Type B pancreatic cell (in vitro differentiated cells): ENCODE measurements around the gene PIGN. TPM values are rescaled to one million over a fixed set of nuclear protein-coding genes. Genes with fewer than 3 reads are reported as not detected.

Experiments
- DNase-seq: peaks from one replicate; pipeline ENCODE4 v3.0.0; 2021; ENCODE audit warnings: mixed read lengths; ENCODE audit not compliant: unreplicated experiment; ENCODE audit errors: extremely low spot score
- H3K27ac Mint-ChIP-seq: 2 replicates; pipeline ENCODE4 v1.8.0; 2021; ENCODE audit warnings: mild to moderate bottlenecking, mixed read lengths
- H3K27me3 Mint-ChIP-seq: 2 replicates; pipeline ENCODE4 v1.8.0; 2021; ENCODE audit warnings: mixed read lengths
- H3K36me3 Mint-ChIP-seq: 2 replicates; pipeline ENCODE4 v1.8.0; 2021; ENCODE audit warnings: mixed read lengths
- H3K4me1 Mint-ChIP-seq: one replicate; pipeline ENCODE4 v1.8.0; 2021; ENCODE audit warnings: mixed read lengths; ENCODE audit not compliant: unreplicated experiment
- H3K4me3 Mint-ChIP-seq: 2 replicates; pipeline ENCODE4 v1.8.0; 2021; ENCODE audit warnings: mild to moderate bottlenecking, mixed read lengths
- H3K9me3 Mint-ChIP-seq: 2 replicates; pipeline ENCODE4 v1.8.0; 2021; ENCODE audit warnings: mixed read lengths
- CTCF ChIP-seq: fragments of 200-600 bp; sonication (generic); conservative IDR thresholded peaks from 2 replicates; pipeline ENCODE4 v1.5.0; 2021; ENCODE audit warnings: antibody characterized with exemption, mild to moderate bottlenecking
- total RNA-seq: library from RNA; stranded (reverse); gene quantifications from 2 replicates; pipeline ENCODE4 v1.2.1, GENCODE V29; 2021; ENCODE audit warnings: low replicate concordance

Gene PIGN
- total RNA-seq, 1 donor from 2014 or later: 33.8 TPM

- Mint-ChIP-seq H3K27ac (no peak overlapping the region), H3K4me1 (peaks cover 13% of the 10 kb centered on the region), H3K4me3 (no peak overlapping the region), H3K36me3 (peaks cover 25% of the 10 kb centered on the region), H3K27me3 (no peaks in the 10 kb centered on the region), H3K9me3 (peaks cover 7% of the 10 kb centered on the region)
- no peak for DNase-seq
- TF ChIP-seq CTCF: no peak
Measured at GRCh38 chr18:62165583-62165982, 21.3 kb downstream of the PIGN start.

GRCh38 chr18:62164855-62165487 is 21.9 kb downstream of the PIGN start:
- Mint-ChIP-seq H3K27ac (no peak overlapping the region), H3K36me3 (peaks cover 25% of the 10 kb centered on the region), H3K4me3 (no peak overlapping the region), H3K4me1 (peaks cover 13% of the 10 kb centered on the region), H3K9me3 (peaks cover 7% of the 10 kb centered on the region), H3K27me3 (no peaks in the 10 kb centered on the region)
- TF ChIP-seq CTCF: no peak
- no peak for DNase-seq

- peaks cover 25% of the 10 kb centered on the region for H3K36me3 Mint-ChIP-seq
- no peak for DNase-seq
- peaks cover 7% of the 10 kb centered on the region for H3K9me3 Mint-ChIP-seq
- no peak for TF ChIP-seq CTCF
- no peaks in the 10 kb centered on the region for H3K27me3 Mint-ChIP-seq
- H3K27ac Mint-ChIP-seq: no peak overlapping the region
- peaks cover 13% of the 10 kb centered on the region for H3K4me1 Mint-ChIP-seq
- no peak overlapping the region for H3K4me3 Mint-ChIP-seq
Measured at GRCh38 chr18:62164310-62164709, 22.5 kb downstream of the PIGN start.

DNA sequence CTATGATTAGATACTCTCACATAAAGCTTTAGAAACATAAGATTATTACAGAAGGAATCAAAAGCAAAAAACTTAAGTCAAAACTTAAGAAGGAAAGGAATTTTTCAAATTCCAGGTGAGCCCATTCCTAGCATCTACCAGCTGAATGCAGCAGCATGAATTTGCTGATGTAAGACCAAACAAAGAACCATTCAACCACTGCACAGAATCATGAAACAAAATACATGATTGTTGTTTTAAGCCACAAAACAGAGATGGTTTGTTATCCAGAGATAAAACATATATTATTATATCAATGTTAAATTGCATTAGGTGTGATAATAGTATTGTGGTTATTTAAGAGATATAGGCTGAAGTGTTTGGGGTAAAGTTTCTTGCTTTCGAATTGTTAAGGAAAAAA is 29.0 kb downstream of the PIGN start:
- Mint-ChIP-seq H3K27ac (no peak overlapping the region), H3K4me3 (no peak overlapping the region), H3K9me3 (no peaks in the 10 kb centered on the region), H3K4me1 (no peaks in the 10 kb centered on the region), H3K27me3 (no peaks in the 10 kb centered on the region), H3K36me3 (peaks cover 12% of the 10 kb centered on the region)
- TF ChIP-seq CTCF: no peak
- DNase-seq: no peak

DNA sequence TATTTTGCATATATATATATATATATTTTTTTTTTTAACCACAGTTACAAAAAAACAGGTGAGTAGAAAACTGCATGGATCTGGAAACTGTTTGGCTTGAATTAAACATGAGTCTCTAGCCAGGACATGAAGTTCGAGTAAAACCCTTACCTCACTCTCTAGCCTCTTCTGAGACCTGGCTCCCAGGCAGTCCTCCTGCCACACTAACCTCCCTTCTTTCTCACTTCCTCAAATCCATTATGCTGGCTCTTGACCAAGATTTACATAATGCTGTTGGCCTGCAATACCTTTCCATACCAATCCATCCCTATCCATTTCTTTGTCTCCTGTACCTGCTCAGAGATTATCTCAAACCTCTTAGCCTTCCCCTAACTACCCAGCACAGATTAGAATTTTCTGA is 34.0 kb downstream of the PIGN start:
- Mint-ChIP-seq H3K9me3 (no peaks in the 10 kb centered on the region), H3K36me3 (peaks cover 9% of the 10 kb centered on the region)

More for the DNA sequence above, 34.0 kb downstream of the PIGN start:
- H3K27ac Mint-ChIP-seq: no peak overlapping the region
- DNase-seq: no peak
- H3K4me3 Mint-ChIP-seq: no peak overlapping the region
- no peaks in the 10 kb centered on the region for H3K4me1 Mint-ChIP-seq
- no peaks in the 10 kb centered on the region for H3K27me3 Mint-ChIP-seq
- no peak for TF ChIP-seq CTCF
